Activated CD4-positive, alpha-beta T cell treated with anti-CD3 and anti-CD28 coated beads, Interleukin-2, amount 50 U/mL, for 48 hours (primary cell): ENCODE results near the gene LDB2.
"Not testable (repeated sequence)": the region's sequence is repeated elsewhere in the genome, so short reads cannot be mapped to it uniquely, and the experiment has no call there.

Experiments
- DNase-seq, 2 experiments: peaks; one replicate each; pipeline ENCODE4 v3.0.0-alpha.2; 2020

Gene LDB2

GRCh38 chr4:16636912-16637630 is 261.4 kb downstream of the LDB2 start:
- no peak for DNase-seq

- no peak for DNase-seq
Observed at GRCh38 chr4:16636304-16636703, 262.1 kb downstream of the LDB2 start.

GRCh38 chr4:16629274-16629673 is 269.2 kb downstream of the LDB2 start:
- not testable (repeated sequence) for DNase-seq

- DNase-seq: not testable (repeated sequence)
Observed at GRCh38 chr4:16628835-16629234, 269.6 kb downstream of the LDB2 start.

DNA sequence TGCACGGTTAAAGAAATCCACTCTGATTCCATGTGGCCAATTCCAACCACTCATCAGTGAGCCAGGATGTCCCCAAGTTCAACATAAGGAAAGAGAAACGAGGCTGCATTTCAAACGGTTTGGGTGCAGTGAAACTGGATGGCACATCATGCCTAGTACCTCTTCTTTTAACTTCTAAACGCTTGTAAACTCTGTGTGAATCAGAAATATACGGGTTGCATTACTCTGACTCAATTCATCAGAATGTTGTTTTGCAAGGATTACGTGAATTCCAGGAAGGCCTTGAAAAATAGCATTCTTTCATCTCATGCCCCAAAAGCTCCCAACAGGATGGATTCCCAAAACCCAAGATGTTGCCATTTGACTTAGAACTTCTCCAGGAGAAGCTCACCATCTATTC is 270.4 kb downstream of the LDB2 start:
- no peak for DNase-seq

- no peak for DNase-seq
Observed at GRCh38 chr4:16626945-16627344, 271.5 kb downstream of the LDB2 start.

DNA sequence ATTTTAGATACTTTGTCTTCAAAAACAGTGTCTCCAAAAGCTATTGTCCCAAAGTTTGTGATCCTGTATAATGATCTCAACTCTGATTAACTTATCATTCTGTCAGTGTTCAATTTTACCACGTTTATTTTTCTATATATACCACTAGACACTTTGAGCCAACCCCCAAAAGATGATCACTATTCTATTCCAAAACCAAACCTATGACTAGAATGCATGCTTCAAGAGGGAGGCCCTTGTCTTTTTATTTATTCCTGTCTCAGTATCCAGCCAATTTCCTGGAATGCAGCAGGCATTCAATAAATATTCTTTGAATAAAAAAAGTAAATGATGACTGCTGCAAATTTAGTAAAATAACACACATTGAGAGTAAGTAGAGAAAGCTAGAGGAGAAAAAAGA is 275.6 kb downstream of the LDB2 start:
- DNase-seq: no peak

- DNase-seq: no peak
Observed at GRCh38 chr4:16617435-16617834, 281.0 kb downstream of the LDB2 start.

DNA sequence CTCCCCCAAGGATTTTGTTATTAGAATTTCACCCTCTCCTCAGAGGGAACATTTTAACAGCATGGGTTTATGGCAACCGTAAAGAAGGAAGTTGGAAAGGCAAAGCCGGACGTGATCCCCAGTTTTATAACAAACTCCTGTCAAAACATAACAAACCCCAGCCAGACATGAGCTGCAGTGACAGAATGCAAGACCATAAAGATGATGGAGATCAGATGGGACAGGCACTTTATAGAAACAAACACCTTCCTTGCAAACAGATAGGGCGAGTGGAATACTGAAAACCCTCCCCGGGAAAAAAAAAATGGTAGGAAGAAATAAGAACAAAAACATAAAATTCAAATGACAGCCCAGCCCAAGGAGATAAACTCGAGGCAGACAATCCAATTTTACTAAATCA is 281.4 kb downstream of the LDB2 start:
- no peak for DNase-seq

GRCh38 chr4:16609170-16609758 is 289.2 kb downstream of the LDB2 start:
- no peak for DNase-seq

- DNase-seq: no peak
Observed at GRCh38 chr4:16608611-16609125, 289.8 kb downstream of the LDB2 start.

GRCh38 chr4:16608123-16608522 is 290.3 kb downstream of the LDB2 start:
- DNase-seq: no peak

DNA sequence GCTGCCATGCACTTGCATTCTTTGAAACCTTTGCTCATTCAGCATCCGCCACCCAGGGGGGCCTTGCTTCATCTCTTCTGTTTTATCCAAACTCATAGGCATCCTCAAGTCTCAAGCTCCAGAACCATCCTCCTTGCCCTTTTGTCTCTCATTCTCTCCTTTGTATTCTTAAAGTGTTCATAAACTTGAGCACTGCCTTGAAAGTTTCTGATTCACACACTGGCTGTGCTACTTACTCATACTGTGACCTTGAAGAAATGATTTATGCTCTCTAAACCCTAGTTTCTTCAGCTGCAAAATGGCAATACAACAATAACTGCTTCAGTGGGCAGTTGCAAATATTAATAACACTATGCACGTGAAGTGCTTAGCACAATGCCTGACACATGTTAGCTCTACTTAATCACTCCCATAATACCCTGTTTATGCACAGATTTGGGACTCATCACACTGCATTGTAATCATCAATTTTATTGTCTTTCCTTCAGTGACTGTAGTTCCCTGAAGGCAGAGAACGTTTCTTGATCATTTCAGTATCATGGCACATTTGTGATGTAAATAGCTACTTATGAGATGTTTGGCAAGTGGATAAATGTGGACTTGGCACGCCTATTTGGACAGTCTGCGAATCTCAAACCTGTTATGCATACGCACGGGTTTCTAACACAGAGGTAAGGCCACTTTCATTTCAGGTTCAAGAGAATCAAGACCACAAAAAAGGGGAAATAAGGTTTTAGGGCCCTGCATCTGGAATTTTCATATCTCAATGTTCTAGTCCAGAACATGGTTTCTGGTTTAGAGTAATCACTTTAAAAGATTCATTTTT is 291.0 kb downstream of the LDB2 start:
- no peak for DNase-seq

- DNase-seq: no peak
Observed at GRCh38 chr4:16606691-16607090, 291.8 kb downstream of the LDB2 start.

DNA sequence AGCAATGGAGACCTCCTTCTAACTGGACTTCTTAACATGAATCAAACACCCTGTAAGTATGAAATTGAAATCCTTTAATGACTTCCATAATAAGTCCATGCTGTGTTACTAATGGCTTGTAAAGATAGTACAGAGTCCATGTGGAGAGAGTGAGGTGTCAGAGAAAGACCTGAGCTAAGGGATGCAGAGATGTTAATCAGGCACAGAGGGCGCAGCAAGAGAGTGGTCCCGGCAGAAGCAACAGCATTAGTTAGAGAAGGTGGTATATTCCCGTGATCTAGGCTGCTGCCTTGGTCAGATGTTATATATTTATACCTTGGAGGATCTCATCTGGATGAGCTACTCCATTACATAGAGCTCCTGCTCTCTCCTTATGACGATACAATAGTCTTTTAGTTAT is 295.3 kb downstream of the LDB2 start:
- DNase-seq: no peak

- no peak for DNase-seq
Observed at GRCh38 chr4:16598597-16599206, 299.7 kb downstream of the LDB2 start.

GRCh38 chr4:16597845-16598596 is 300.4 kb downstream of the LDB2 start:
- no peak for DNase-seq

DNA sequence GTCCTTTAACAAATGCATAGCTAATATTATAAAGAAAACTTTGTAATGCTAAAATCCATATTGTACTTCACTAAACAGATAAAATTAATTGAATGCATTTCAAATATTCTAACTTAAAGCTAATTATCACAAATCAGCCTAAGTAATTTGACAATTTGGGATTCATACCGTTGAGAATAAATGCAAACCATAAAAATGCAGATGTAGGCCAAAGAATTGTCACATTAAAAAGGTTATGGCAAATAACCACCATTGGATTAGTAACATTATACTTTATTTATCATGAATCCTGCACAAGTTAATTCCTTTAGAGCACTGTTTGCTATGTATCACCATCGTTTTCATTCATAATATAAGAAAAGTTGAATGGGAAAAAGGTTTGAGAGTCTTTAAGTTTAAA is 301.0 kb downstream of the LDB2 start:
- no peak for DNase-seq

- DNase-seq: no peak
Observed at GRCh38 chr4:16596267-16596666, 302.2 kb downstream of the LDB2 start.

DNA sequence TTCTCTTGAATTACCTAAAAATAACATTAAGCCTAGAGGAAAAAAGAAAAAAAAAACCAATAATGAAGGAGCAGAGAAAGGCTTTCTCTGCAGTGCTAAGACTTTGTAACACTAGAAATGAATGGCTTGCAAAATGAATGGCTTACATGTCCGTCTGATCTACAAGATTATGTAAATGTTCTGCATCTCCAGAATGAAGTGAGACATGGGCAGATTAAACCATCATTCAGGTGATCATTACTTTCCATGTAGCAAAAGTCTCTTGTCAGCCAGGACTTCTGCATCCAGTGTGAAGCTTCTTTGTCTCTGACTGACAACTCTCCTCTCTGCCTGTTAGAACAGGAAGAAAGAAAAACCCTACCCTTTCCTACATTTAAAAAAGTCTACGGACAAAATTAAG is 304.3 kb downstream of the LDB2 start:
- no peak for DNase-seq

- DNase-seq: no peak
Observed at GRCh38 chr4:16593386-16593785, 305.1 kb downstream of the LDB2 start.

- DNase-seq: no peak
Observed at GRCh38 chr4:16591272-16591826, 307.1 kb downstream of the LDB2 start.
